Stimulated activated CD8-positive, alpha-beta memory T cell treated with anti-CD3 and anti-CD28 coated beads, Interleukin-2, amount 100 ng/mL, for 48 hours (primary cell): ENCODE results near the gene RERE.
"Not testable (repeated sequence)": the region's sequence is repeated elsewhere in the genome, so short reads cannot be mapped to it uniquely, and the experiment has no call there.

Experiments used
- DNase-seq, 2 donors: peaks; one replicate each; pipeline ENCODE4 v3.0.0-alpha.2; 2020; ENCODE audit warnings: low read depth in 2 of 2

RERE gene

GRCh38 chr1:8604041-8604945 lies 213.1 kb downstream of the RERE start:
- DNase-seq: peak; percentile 7 to 8

- no peak for DNase-seq
Observed at GRCh38 chr1:8603220-8603616, 214.2 kb downstream of the RERE start.

GRCh38 chr1:8602471-8603219 lies 214.8 kb downstream of the RERE start:
- DNase-seq: no peak

GRCh38 chr1:8600336-8600735 lies 217.1 kb downstream of the RERE start:
- no peak for DNase-seq

- no peak for DNase-seq
Observed at GRCh38 chr1:8599646-8600212, 217.7 kb downstream of the RERE start.

- DNase-seq: no peak
Observed at GRCh38 chr1:8598783-8599182, 218.7 kb downstream of the RERE start.

- DNase-seq: no peak
Observed at GRCh38 chr1:8598060-8598724, 219.2 kb downstream of the RERE start.

GRCh38 chr1:8597455-8597854 lies 220.0 kb downstream of the RERE start:
- no peak for DNase-seq

- no peak for DNase-seq
Observed at GRCh38 chr1:8595941-8596340, 221.5 kb downstream of the RERE start.

- no peak for DNase-seq
Observed at GRCh38 chr1:8595332-8595731, 222.1 kb downstream of the RERE start.

GRCh38 chr1:8593292-8593691 lies 224.1 kb downstream of the RERE start:
- not testable (repeated sequence) for DNase-seq

- no peak for DNase-seq
Observed at GRCh38 chr1:8591569-8591968, 225.9 kb downstream of the RERE start.

GRCh38 chr1:8590721-8591351 lies 226.6 kb downstream of the RERE start:
- no peak for DNase-seq

GRCh38 chr1:8589571-8589970 lies 227.9 kb downstream of the RERE start:
- no peak for DNase-seq

- DNase-seq: no peak
Observed at GRCh38 chr1:8587784-8588183, 229.7 kb downstream of the RERE start.

- no peak for DNase-seq
Observed at GRCh38 chr1:8586438-8586837, 231.0 kb downstream of the RERE start.

GRCh38 chr1:8584316-8584715 lies 233.1 kb downstream of the RERE start:
- no peak for DNase-seq

GRCh38 chr1:8583031-8583430 lies 234.4 kb downstream of the RERE start:
- DNase-seq: no peak

- no peak for DNase-seq
Observed at GRCh38 chr1:8580566-8580965, 236.9 kb downstream of the RERE start.

GRCh38 chr1:8578936-8579335 lies 238.5 kb downstream of the RERE start:
- no peak for DNase-seq

GRCh38 chr1:8578132-8578877 lies 239.1 kb downstream of the RERE start:
- DNase-seq: no peak
